ENCODE data around the gene SRPRA.
"Not testable (repeated sequence)": the region's sequence is repeated elsewhere in the genome, so short reads cannot be mapped to it uniquely, and the experiment has no call there.

The SRPRA gene

GRCh38 chr11:126268708-126269579 lies at the start of gene SRPRA, which contains the start of gene FOXRED1:
Gene SRPRA, minus strand, starts transcription at chr11:126268895. Its CDS starts 91 bp downstream, at chr11:126268804.
Gene FOXRED1, plus strand, starts transcription at chr11:126269154. Its CDS starts 53 bp downstream, at chr11:126269207.
- peak; percentile 100 for DNase-seq (ENCODE audit: low spot score)

GRCh38 chr11:126317756-126318573 lies 49.3 kb upstream of the SRPRA start:
- DNase-seq (ENCODE audit: low spot score), result peak; percentile 62

GRCh38 chr11:126317432-126317755 lies 48.7 kb upstream of the SRPRA start:
- no peak for DNase-seq (ENCODE audit: low spot score)

- no peak for DNase-seq (ENCODE audit: low spot score)
These were observed 45.1 kb upstream of the SRPRA start for GRCh38 chr11:126313826-126314225.

- DNase-seq (ENCODE audit: low spot score), result no peak
These were observed 44.3 kb upstream of the SRPRA start for GRCh38 chr11:126312961-126313360.

GRCh38 chr11:126311401-126312291 lies 43.0 kb upstream of the SRPRA start:
- DNase-seq (ENCODE audit: low spot score), result no peak

GRCh38 chr11:126310992-126311310 lies 42.3 kb upstream of the SRPRA start:
- DNase-seq (ENCODE audit: low spot score), result no peak

GRCh38 chr11:126310200-126310991 lies 41.7 kb upstream of the SRPRA start:
- peak; percentile 78 for DNase-seq (ENCODE audit: low spot score)

- not testable (repeated sequence) for DNase-seq (ENCODE audit: low spot score)
These were observed 40.1 kb upstream of the SRPRA start for GRCh38 chr11:126308771-126309170.

- no peak for DNase-seq (ENCODE audit: low spot score)
These were observed 39.6 kb upstream of the SRPRA start for GRCh38 chr11:126308271-126308671.

GRCh38 chr11:126307706-126308105 lies 39.0 kb upstream of the SRPRA start:
- DNase-seq (ENCODE audit: low spot score), result no peak

- no peak for DNase-seq (ENCODE audit: low spot score)
These were observed 37.0 kb upstream of the SRPRA start for GRCh38 chr11:126305699-126306098.

GRCh38 chr11:126304457-126305075 lies 35.9 kb upstream of the SRPRA start:
- no peak for DNase-seq (ENCODE audit: low spot score)

GRCh38 chr11:126303623-126304456 lies 35.1 kb upstream of the SRPRA start, which contains the start of gene DCPS:
Gene DCPS, plus strand, starts transcription at chr11:126304060. Its CDS starts 21 bp downstream, at chr11:126304081.
- peak; percentile 98 for DNase-seq (ENCODE audit: low spot score)

- DNase-seq (ENCODE audit: low spot score), result no peak
These were observed 28.3 kb upstream of the SRPRA start for GRCh38 chr11:126297004-126297403.

- no peak for DNase-seq (ENCODE audit: low spot score)
These were observed 25.0 kb upstream of the SRPRA start for GRCh38 chr11:126293726-126294125.

- DNase-seq (ENCODE audit: low spot score), result no peak
These were observed 22.2 kb upstream of the SRPRA start for GRCh38 chr11:126290887-126291286.

GRCh38 chr11:126288237-126288636 lies 19.5 kb upstream of the SRPRA start:
- DNase-seq (ENCODE audit: low spot score), result no peak

- DNase-seq (ENCODE audit: low spot score), result peak; percentile 73
These were observed 16.1 kb upstream of the SRPRA start for GRCh38 chr11:126284829-126285228.
